Measurements from ENCODE around the gene RNF186. TPM values are rescaled to one million over a fixed set of nuclear protein-coding genes. Genes with fewer than 3 reads are reported as not detected.

Gene RNF186
- total RNA-seq, 1 donor from 2014 or later: not detected

DNA sequence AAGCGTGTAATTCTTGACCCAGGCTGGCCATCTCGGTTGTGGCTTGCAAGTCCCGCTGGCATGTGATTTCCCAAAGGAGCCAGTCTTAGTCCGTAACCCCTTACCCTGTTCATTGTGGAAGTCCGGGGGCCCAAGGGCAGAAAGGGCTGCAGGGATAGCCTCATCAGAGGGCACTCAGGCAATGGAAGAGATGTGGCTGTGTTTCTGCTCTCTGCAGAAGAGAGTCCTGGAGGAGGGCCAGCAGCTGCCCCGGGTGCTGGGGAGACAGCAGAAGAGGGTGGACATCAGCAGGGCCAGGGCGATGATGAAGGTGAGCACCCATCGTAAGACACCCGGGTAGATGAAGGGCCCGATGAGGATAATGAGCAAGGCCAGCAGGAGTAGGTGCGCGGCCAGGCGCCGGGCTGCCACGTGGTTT is 830 bp downstream of the RNF186 start:
- H3K4me3 ChIP-seq (ENCODE audit: low read length in 3 of 3): no peak overlapping the region
- no peaks in the 10 kb centered on the region for H3K36me3 ChIP-seq (ENCODE audit: control insufficient read depth in 3 of 3, insufficient read depth in 3 of 3, low read length in 3 of 3)
- H3K27me3 ChIP-seq (ENCODE audit: control insufficient read depth in 3 of 3, insufficient read depth in 3 of 3, low read length in 3 of 3): peaks cover 0 to 16% (median 9%) of the 10 kb centered on the region in 3 donors
- no peak overlapping the region for H3K27ac ChIP-seq (ENCODE audit: low read depth, low read length)
- H3K9me3 ChIP-seq (ENCODE audit: control insufficient read depth in 3 of 3, low read length in 3 of 3): no peaks in the 10 kb centered on the region
- H3K9ac ChIP-seq (ENCODE audit: low read depth in 1 of 3, low read length in 3 of 3): no peak overlapping the region
- H3K4me1 ChIP-seq (ENCODE audit: control insufficient read depth in 3 of 3, insufficient read depth in 3 of 3, low read length in 3 of 3): peaks cover 7 to 19% (median 9%) of the 10 kb centered on the region in 3 donors

DNA sequence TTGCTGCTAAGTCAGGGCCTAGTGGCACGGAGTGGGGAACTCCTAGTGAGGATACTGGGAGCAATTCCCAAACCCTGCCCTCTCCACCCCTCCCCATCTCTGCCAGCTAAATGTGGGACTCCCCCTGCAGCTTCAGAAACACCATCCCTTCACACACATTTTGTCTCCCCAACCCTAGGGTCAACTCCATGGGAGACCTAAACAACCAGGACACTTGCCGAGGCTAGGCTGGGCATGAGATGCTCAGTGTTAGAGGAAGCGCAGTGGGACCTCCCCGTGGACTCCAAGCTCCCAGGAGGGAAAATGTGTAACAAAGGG is 1.5 kb downstream of the RNF186 start:
- H3K9ac ChIP-seq (ENCODE audit: low read depth in 1 of 3, low read length in 3 of 3): no peak overlapping the region
- H3K4me1 ChIP-seq (ENCODE audit: control insufficient read depth in 3 of 3, insufficient read depth in 3 of 3, low read length in 3 of 3): peaks cover 7 to 19% (median 9%) of the 10 kb centered on the region in 3 donors
- H3K9me3 ChIP-seq (ENCODE audit: control insufficient read depth in 3 of 3, low read length in 3 of 3): no peaks in the 10 kb centered on the region
- H3K27me3 ChIP-seq (ENCODE audit: control insufficient read depth in 3 of 3, insufficient read depth in 3 of 3, low read length in 3 of 3): peaks cover 0 to 16% (median 9%) of the 10 kb centered on the region in 3 donors
- H3K4me3 ChIP-seq (ENCODE audit: low read length in 3 of 3): no peak overlapping the region
- no peaks in the 10 kb centered on the region for H3K36me3 ChIP-seq (ENCODE audit: control insufficient read depth in 3 of 3, insufficient read depth in 3 of 3, low read length in 3 of 3)
- no peak overlapping the region for H3K27ac ChIP-seq (ENCODE audit: low read depth, low read length)

GRCh38 chr1:19812875-19813642 is 2.0 kb downstream of the RNF186 start:
- no peak overlapping the region for H3K9ac ChIP-seq (ENCODE audit: low read depth in 1 of 3, low read length in 3 of 3)
- H3K9me3 ChIP-seq (ENCODE audit: control insufficient read depth in 3 of 3, low read length in 3 of 3): no peaks in the 10 kb centered on the region
- H3K4me3 ChIP-seq (ENCODE audit: low read length in 3 of 3): no peak overlapping the region
- H3K27ac ChIP-seq (ENCODE audit: low read depth, low read length): no peak overlapping the region
- no peaks in the 10 kb centered on the region for H3K36me3 ChIP-seq (ENCODE audit: control insufficient read depth in 3 of 3, insufficient read depth in 3 of 3, low read length in 3 of 3)
- H3K4me1 ChIP-seq (ENCODE audit: control insufficient read depth in 3 of 3, insufficient read depth in 3 of 3, low read length in 3 of 3): peaks cover 7 to 19% (median 9%) of the 10 kb centered on the region in 3 donors
- H3K27me3 ChIP-seq (ENCODE audit: control insufficient read depth in 3 of 3, insufficient read depth in 3 of 3, low read length in 3 of 3): peaks cover 0 to 16% (median 9%) of the 10 kb centered on the region in 3 donors

- H3K27ac ChIP-seq (ENCODE audit: low read depth, low read length): no peak overlapping the region
These were observed 3.8 kb downstream of the RNF186 start for GRCh38 chr1:19811206-19811851.

GRCh38 chr1:19809044-19809750 is 5.9 kb downstream of the RNF186 start:
- Histone ChIP-seq H3K4me3 (ENCODE audit: low read length in 3 of 3) (no peak overlapping the region), H3K9me3 (ENCODE audit: control insufficient read depth in 3 of 3, low read length in 3 of 3) (no peaks in the 10 kb centered on the region), H3K9ac (ENCODE audit: low read depth in 1 of 3, low read length in 3 of 3) (no peak overlapping the region), H3K4me1 (ENCODE audit: control insufficient read depth in 3 of 3, insufficient read depth in 3 of 3, low read length in 3 of 3) (peaks cover 0 to 3% (median 0%) of the 10 kb centered on the region in 3 donors), H3K27me3 (ENCODE audit: control insufficient read depth in 3 of 3, insufficient read depth in 3 of 3, low read length in 3 of 3) (peaks cover 0 to 16% (median 6%) of the 10 kb centered on the region in 3 donors), H3K27ac (ENCODE audit: low read depth, low read length) (no peak overlapping the region), H3K36me3 (ENCODE audit: control insufficient read depth in 3 of 3, insufficient read depth in 3 of 3, low read length in 3 of 3) (no peaks in the 10 kb centered on the region)

More at GRCh38 chr1:19811206-19811851, 3.8 kb downstream of the RNF186 start:
- H3K9me3 ChIP-seq (ENCODE audit: control insufficient read depth in 3 of 3, low read length in 3 of 3): no peaks in the 10 kb centered on the region
- no peak overlapping the region for H3K9ac ChIP-seq (ENCODE audit: low read depth in 1 of 3, low read length in 3 of 3)
- H3K4me3 ChIP-seq (ENCODE audit: low read length in 3 of 3): no peak overlapping the region
- H3K27me3 ChIP-seq (ENCODE audit: control insufficient read depth in 3 of 3, insufficient read depth in 3 of 3, low read length in 3 of 3): peaks cover 0 to 16% (median 9%) of the 10 kb centered on the region in 3 donors
- H3K36me3 ChIP-seq (ENCODE audit: control insufficient read depth in 3 of 3, insufficient read depth in 3 of 3, low read length in 3 of 3): no peaks in the 10 kb centered on the region
- peaks cover 7 to 19% (median 9%) of the 10 kb centered on the region in 3 donors for H3K4me1 ChIP-seq (ENCODE audit: control insufficient read depth in 3 of 3, insufficient read depth in 3 of 3, low read length in 3 of 3)

GRCh38 chr1:19808351-19808750 is 6.7 kb downstream of the RNF186 start:
- no peaks in the 10 kb centered on the region for H3K9me3 ChIP-seq (ENCODE audit: control insufficient read depth in 3 of 3, low read length in 3 of 3)
- H3K27me3 ChIP-seq (ENCODE audit: control insufficient read depth in 3 of 3, insufficient read depth in 3 of 3, low read length in 3 of 3): peaks cover 0 to 12% (median 6%) of the 10 kb centered on the region in 3 donors

DNA sequence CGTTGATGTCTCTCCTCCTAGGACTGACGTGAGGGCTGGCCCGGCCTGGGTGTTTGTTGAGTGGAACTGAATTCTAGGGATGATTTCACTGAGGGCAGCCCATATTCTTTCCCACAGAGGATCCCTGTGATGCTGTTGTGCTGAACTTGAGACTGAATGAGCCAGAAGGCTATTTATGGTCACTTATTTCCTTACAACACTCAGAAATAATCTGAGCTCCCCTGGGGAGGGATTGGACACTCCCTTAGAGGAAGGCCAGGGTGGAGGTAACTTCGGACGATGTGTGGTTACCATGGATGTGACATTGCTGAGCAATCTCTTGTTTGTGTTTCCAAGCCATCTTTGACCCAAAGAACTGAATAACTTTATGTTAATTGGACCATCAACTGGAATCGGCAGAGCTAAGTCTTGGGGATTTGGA is 10.2 kb downstream of the RNF186 start:
- Histone ChIP-seq H3K9ac (ENCODE audit: low read depth in 1 of 3, low read length in 3 of 3) (no peak overlapping the region), H3K4me1 (ENCODE audit: control insufficient read depth in 3 of 3, insufficient read depth in 3 of 3, low read length in 3 of 3) (peaks cover 0 to 5% (median 2%) of the 10 kb centered on the region in 3 donors), H3K36me3 (ENCODE audit: control insufficient read depth in 3 of 3, insufficient read depth in 3 of 3, low read length in 3 of 3) (no peaks in the 10 kb centered on the region), H3K27me3 (ENCODE audit: control insufficient read depth in 3 of 3, insufficient read depth in 3 of 3, low read length in 3 of 3) (peaks cover 0 to 6% (median 0%) of the 10 kb centered on the region in 3 donors), H3K9me3 (ENCODE audit: control insufficient read depth in 3 of 3, low read length in 3 of 3) (no peaks in the 10 kb centered on the region), H3K27ac (ENCODE audit: low read depth, low read length) (no peak overlapping the region), H3K4me3 (ENCODE audit: low read length in 3 of 3) (no peak overlapping the region)

More at GRCh38 chr1:19808351-19808750, 6.7 kb downstream of the RNF186 start:
- Histone ChIP-seq H3K9ac (ENCODE audit: low read depth in 1 of 3, low read length in 3 of 3) (no peak overlapping the region), H3K4me1 (ENCODE audit: control insufficient read depth in 3 of 3, insufficient read depth in 3 of 3, low read length in 3 of 3) (no peaks in the 10 kb centered on the region), H3K36me3 (ENCODE audit: control insufficient read depth in 3 of 3, insufficient read depth in 3 of 3, low read length in 3 of 3) (no peaks in the 10 kb centered on the region), H3K27ac (ENCODE audit: low read depth, low read length) (no peak overlapping the region), H3K4me3 (ENCODE audit: low read length in 3 of 3) (no peak overlapping the region)

DNA sequence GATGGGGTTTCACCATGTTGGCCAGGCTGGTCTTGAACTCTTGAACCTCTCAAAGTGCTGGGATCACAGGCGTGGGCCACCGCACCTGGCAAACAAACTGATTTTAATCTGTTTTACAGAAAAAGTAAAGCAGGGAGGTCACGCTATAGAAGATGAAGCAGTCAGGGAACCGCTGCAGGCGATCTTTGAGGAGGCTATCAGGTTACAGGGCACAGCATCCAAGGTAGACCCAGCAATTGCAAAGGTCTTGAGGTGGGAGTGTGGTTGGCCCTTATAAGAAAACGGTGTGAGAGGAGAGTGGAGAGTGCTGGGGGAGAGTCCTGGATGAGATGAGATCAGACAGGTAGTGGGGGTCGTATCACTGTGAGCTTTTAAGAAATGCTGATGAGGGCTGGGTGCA is 12.8 kb downstream of the RNF186 start:
- H3K36me3 ChIP-seq (ENCODE audit: control insufficient read depth in 3 of 3, insufficient read depth in 3 of 3, low read length in 3 of 3): no peaks in the 10 kb centered on the region

GRCh38 chr1:19800076-19800804 is 14.8 kb downstream of the RNF186 start:
- H3K9ac ChIP-seq (ENCODE audit: low read depth in 1 of 3, low read length in 3 of 3): peak overlapping the region; percentile 69 to 79 (median 75)
- no peak overlapping the region for H3K27ac ChIP-seq (ENCODE audit: low read depth, low read length)
- no peaks in the 10 kb centered on the region for H3K36me3 ChIP-seq (ENCODE audit: control insufficient read depth in 3 of 3, insufficient read depth in 3 of 3, low read length in 3 of 3)
- peaks cover 6 to 17% (median 9%) of the 10 kb centered on the region in 3 donors for H3K4me1 ChIP-seq (ENCODE audit: control insufficient read depth in 3 of 3, insufficient read depth in 3 of 3, low read length in 3 of 3)
- H3K27me3 ChIP-seq (ENCODE audit: control insufficient read depth in 3 of 3, insufficient read depth in 3 of 3, low read length in 3 of 3): peaks cover 0 to 6% (median 0%) of the 10 kb centered on the region in 3 donors
- peak overlapping the region; percentile 57 to 80 (median 76) for H3K4me3 ChIP-seq (ENCODE audit: low read length in 3 of 3)
- H3K9me3 ChIP-seq (ENCODE audit: control insufficient read depth in 3 of 3, low read length in 3 of 3): no peaks in the 10 kb centered on the region

More for the DNA sequence above, 12.8 kb downstream of the RNF186 start:
- H3K9ac ChIP-seq (ENCODE audit: low read depth in 1 of 3, low read length in 3 of 3): no peak overlapping the region
- no peaks in the 10 kb centered on the region for H3K9me3 ChIP-seq (ENCODE audit: control insufficient read depth in 3 of 3, low read length in 3 of 3)
- H3K27me3 ChIP-seq (ENCODE audit: control insufficient read depth in 3 of 3, insufficient read depth in 3 of 3, low read length in 3 of 3): peaks cover 0 to 6% (median 0%) of the 10 kb centered on the region in 3 donors
- peaks cover 6 to 17% (median 9%) of the 10 kb centered on the region in 3 donors for H3K4me1 ChIP-seq (ENCODE audit: control insufficient read depth in 3 of 3, insufficient read depth in 3 of 3, low read length in 3 of 3)
- H3K4me3 ChIP-seq (ENCODE audit: low read length in 3 of 3): no peak overlapping the region
- H3K27ac ChIP-seq (ENCODE audit: low read depth, low read length): no peak overlapping the region
